GM15510 (cell line): ENCODE measurements around the gene GNA12.

ENCODE experiments used
- POLR2A ChIP-seq: IDR thresholded peaks from 3 replicates; pipeline ENCODE4 v1.6.1; 2011; ENCODE audit warnings: borderline replicate concordance; ENCODE audit not compliant: insufficient read length; ENCODE audit errors: extremely low read depth

GNA12 gene

GRCh38 chr7:2777898-2778535 lies 66.1 kb downstream of the GNA12 start:
- no peak for TF ChIP-seq POLR2A

DNA sequence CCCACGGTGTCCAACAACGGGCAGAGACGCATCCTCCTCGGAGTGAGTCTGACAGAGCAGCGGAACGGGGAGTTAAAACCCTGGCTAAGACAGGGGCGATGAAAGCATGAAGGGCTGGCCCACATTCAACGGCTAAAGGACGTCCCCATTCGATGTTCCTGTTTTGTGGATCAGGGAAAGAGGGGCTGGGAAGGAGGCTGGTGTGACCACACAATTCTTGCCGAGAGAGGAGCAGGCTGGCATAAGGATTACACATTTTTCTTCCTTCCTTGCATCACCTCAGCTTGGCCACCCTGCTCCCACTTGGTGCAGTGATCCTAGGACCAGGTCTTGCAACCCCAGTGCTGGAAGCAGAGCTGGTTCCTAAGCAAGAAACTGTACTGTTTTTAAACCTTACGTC lies 67.7 kb downstream of the GNA12 start:
- TF ChIP-seq POLR2A, result no peak

DNA sequence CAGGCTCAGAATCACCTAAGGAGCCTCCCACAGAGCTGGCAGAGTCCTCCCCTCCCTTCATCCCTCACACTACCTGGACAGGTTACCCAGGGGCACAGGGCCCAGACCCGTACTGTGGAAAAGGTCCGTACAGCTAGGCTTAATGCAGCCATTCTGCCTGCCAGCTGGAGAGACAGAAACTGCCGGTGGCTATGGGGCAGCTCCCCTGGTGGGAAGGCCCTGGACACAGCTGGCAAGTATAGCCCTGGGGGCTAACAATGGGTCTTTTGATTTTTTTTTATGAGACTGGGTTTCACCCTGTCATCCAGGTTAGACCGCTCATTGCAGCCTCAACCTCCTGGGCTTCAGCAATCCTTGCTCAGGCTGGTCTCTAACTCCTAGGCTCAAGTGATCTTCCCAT lies 68.3 kb downstream of the GNA12 start:
- no peak for TF ChIP-seq POLR2A

GRCh38 chr7:2775376-2775775 lies 68.7 kb downstream of the GNA12 start:
- TF ChIP-seq POLR2A, result no peak

GRCh38 chr7:2774935-2775334 lies 69.2 kb downstream of the GNA12 start:
- TF ChIP-seq POLR2A, result no peak

DNA sequence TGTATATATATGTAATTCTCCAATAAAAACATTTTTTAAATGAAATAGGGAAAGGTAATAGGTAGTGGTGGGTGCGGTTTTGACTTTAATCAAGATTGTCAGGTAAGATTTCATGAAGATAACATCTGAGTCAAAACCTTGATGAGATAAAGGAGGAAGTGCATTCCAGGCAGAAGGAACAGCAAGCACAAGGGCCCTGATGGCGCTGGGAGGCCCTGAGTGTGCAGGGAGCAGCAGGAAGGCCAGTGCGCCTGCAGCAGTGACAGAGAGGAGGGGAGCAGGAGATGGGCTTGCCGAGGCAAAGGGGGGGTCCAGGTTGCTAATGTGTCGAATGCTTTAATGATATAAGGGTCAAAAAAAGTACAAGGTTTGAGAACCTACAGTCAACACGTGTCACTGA lies 69.8 kb downstream of the GNA12 start:
- TF ChIP-seq POLR2A, result no peak

- no peak for TF ChIP-seq POLR2A
These were observed 70.5 kb downstream of the GNA12 start for GRCh38 chr7:2773608-2774007.

DNA sequence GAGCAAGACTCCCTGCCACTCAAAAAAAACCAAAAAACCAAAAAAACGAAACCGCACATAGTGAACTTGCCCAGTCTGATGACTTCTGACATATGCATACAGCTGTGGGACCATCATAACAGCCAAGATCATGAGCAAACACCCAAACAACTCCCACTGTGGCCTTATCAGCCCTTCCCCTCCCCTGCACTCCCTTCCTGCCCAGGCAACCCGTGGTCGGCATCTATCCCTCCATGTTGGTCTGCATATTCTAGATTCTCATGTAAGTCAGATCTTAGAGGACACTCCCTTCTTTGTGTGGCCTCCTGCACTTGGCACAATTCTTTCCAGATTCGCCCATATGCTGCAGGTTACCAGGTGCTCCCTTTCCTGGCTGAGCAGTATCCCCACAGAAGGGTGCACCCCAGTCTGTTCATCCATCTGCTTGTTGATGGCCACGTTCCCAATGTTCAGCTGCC lies 72.8 kb downstream of the GNA12 start:
- no peak for TF ChIP-seq POLR2A

DNA sequence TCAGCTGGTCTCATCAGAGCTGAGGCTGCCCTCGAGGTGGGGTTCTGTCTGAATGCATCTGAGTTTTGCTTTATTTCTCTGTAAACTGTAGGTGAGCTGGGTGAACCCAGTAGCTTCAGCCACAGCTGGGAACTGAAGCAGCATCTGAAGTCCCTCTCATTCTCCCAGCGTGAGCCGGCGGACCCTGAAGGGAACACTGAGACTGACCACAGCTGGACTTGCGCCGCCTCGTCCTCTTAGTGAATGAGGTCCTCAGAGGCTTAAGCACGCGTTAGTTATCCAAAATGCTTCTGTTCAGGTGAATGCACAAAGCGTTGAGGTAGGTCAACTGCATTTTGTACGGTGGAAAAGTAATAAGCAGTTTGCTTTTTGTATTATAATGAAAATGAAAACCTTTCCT lies 79.5 kb downstream of the GNA12 start:
- no peak for TF ChIP-seq POLR2A

DNA sequence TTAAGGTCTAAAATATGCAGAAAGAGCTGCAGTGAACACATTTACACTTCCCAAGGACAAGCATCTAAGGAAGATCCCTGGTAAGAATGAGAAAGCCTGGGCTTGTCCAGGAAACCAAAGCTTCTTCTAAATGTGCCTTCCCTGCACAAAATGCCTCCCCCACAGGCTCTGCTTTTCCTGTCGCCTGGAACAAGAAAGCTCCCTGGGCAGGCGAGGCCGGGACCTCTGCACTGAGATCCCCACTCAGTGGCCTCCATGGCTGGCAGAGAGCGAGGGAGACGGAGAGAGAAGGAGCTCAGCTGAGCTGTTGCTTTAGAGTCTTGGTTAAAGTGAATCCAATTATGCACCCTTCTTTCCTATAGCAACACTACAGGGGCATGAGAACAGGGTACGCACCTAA lies 80.5 kb downstream of the GNA12 start:
- TF ChIP-seq POLR2A, result no peak

DNA sequence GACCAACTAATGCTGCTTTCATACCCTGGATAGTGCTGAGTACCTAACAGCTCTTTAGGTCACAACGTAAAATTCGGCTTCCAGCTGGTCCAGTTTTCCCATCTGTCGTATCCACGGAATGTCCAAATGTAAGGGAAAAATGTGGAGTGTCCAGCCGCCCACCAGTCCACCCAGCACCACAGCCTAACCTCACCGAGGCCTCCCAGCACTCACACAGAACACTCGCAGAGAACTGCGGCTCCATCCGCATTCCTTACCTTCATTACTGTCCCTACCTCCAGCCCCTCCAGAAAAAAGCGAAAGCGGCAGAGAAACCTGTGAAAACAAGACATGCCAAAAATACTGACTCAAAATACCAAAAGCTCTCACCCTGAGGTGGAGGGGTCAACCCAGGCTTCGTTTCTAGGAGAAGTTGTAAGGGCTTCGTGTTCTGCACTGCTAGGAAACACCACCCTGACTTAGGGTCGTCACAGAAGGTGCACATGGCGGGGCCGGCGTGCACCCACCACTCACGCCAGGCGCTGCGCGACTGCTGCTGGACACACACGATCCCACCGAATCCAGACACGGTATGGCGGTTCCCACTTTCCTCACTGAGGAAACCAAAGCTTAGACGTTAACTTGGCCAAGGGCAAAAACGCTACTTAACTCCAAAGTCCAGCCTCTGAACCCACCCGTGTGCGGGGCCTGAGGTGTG lies 82.2 kb downstream of the GNA12 start:
- TF ChIP-seq POLR2A, result no peak

DNA sequence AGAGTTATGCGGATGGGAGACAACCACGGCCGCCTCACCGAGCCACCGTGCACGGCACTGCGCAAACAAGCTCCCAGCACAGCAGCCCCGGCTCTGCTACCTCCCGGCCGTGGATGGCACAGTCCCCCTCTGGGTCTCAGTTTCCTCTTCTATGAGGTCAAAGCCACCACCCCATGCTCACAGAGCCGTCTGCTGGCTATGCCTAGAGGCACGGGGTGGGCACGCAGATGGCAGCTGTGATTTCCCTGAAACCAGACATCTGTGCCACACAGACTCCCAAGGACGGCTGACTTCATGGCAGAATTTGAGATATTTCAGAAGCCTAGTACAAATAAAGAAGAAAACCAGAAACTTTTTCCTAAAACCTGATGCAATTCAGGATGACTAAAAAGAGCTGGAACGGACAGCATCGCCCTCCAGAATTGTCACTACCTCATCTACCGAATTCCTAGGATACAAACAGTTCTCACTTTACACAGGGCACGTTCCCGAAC lies 82.9 kb downstream of the GNA12 start:
- TF ChIP-seq POLR2A, result no peak

DNA sequence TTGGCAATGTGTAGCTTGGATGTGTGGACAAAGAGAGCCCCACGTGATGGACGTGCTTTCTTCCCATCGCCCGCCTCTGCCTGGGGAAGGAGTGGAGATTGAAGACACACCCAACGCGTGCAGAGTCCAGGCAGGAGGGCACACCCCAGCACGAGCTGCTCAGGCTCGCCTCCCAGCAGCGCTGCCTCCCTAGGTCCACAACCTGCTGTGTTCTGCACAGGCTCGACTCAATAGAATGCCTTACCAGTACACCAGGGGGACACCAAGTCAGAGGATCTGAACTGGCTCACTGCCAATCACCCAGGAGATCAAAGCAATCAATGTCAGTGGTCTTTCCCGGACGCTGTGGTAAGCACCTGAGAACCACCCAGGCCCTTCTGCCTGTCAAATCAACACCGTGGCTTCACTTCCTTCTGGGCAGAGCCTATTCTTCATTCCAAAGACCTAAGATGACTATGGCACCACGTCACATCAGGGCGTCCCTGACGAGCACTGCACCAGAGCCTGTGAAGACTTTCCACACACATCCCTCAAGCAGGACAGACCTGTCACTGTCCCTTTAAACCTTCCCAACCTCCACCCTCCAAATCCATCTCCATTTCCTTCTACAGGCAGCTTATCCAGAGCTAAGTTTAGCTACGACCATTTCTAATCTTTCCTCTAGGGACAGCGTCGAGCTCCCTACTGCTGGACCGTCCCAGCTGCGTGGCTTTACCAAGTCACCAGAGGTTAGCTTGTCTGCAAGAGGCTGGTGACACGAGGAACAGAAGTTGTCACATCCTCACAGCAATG lies 83.8 kb downstream of the GNA12 start:
- no peak for TF ChIP-seq POLR2A

DNA sequence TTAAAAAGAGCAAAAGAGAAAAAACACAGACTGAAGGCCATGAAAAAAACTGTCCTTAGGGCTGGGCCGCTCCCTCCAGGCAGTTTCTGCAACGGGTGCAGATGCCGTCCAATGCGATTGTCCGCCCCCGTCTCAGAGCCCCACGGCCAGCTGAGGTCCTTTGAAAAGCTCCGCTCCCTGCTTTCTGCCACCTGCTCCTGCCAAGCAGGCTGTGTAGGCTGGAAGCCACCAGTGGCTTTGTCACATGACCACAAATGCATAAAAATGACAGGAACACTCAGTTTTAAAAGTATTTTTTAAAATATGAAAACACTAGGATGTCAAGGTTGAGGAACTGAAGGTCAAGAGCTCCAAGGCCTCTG lies 84.4 kb downstream of the GNA12 start:
- TF ChIP-seq POLR2A, result no peak

DNA sequence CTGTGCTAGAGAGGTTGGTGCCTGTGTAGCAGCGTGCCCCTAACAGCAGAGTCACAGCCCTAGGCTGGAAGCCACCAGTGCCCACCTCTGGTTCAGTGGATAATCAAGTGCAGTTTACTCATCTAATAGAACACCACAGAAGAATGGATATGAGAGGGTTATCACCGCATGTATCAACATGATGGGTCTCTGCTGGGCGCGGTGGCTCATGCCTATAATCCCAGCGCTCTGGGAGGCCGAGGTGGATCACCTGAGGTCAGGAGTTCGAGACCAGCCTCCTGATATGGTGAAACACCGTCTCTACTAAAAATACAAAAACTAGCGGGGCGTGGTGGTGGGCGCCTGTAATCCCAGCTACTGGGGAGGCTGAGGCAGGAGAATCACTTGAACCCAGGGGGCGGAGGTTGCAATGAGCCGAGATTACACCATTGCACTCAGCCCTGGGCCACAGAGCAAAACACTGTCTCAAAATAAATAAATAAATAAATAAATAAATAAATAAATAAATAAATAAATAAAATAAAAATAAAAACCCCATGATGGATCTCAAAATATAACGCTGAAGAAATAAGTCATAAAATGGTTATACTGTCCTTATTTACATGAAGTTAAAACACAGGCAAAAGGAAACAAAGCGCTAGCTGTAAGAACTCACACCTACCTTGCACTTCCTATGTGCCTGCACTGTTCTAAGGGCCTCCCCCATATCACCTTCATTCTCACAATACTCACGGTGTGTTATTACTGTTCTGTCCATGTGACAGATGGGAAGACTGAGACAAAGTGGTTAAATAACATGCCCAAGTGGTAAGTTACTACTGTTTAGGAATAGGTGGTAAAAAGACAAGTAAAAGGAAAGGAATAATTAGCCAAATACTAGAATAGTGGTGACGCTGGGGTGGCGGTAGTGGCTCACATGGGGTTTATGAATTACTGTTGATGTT lies 85.2 kb downstream of the GNA12 start:
- no peak for TF ChIP-seq POLR2A

- no peak for TF ChIP-seq POLR2A
These were observed 86.0 kb downstream of the GNA12 start for GRCh38 chr7:2757904-2758672.
